Epithelial cell of esophagus (primary cell): ENCODE measurements around the gene OR51I1.

ENCODE experiments used
- DNase-seq: peaks from one replicate; pipeline ENCODE4 v3.0.0; 2010; ENCODE audit warnings: low read depth
- H3K4me3 ChIP-seq: 2 replicates; pipeline ENCODE4 v1.5.1; 2011; ENCODE audit warnings: mild to moderate bottlenecking, low read length, control low read depth
- TF ChIP-seq, protein P1 (sequence below): IDR thresholded peaks from 2 replicates; pipeline ENCODE4 v1.5.1; 2011; ENCODE audit warnings: low read depth, mild to moderate bottlenecking, low read length, control low read depth, inconsistent platforms; ENCODE audit not compliant: insufficient read depth; ENCODE audit errors: missing control alignments

Gene OR51I1

DNA sequence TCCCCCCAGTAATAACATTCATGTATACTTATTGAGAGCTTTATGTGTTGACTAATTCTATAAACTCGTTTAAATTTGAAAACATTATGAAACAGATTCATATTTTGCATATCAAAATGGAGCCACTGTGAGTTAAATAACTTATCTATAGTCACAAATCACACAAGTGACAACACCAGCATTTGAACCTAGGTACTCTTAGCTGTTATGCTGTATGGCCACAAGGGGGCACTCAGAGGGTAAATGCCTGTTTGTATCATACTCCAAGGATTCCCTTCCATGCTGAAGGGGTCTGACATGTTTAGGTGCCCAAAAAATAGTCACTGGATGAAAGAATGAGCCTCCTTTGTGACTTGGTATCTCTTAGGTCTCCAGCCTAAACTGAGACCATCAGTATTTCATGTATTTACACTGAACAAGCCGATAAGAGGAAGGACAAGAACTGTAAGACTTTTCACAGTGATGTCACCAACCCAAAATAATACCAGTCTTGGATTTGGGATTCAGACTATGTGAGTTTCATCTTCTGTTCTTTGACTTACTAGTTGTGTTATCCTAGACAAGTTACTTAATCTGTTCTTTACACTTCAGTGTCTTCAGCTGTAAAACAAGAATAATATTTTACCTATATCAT is 35.0 kb upstream of the OR51I1 start:
- DNase-seq: peak; percentile 64
- TF ChIP-seq, protein P1, sequence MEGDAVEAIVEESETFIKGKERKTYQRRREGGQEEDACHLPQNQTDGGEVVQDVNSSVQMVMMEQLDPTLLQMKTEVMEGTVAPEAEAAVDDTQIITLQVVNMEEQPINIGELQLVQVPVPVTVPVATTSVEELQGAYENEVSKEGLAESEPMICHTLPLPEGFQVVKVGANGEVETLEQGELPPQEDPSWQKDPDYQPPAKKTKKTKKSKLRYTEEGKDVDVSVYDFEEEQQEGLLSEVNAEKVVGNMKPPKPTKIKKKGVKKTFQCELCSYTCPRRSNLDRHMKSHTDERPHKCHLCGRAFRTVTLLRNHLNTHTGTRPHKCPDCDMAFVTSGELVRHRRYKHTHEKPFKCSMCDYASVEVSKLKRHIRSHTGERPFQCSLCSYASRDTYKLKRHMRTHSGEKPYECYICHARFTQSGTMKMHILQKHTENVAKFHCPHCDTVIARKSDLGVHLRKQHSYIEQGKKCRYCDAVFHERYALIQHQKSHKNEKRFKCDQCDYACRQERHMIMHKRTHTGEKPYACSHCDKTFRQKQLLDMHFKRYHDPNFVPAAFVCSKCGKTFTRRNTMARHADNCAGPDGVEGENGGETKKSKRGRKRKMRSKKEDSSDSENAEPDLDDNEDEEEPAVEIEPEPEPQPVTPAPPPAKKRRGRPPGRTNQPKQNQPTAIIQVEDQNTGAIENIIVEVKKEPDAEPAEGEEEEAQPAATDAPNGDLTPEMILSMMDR: peak; percentile 85
- H3K4me3 ChIP-seq: no peak overlapping the region

GRCh38 chr11:5473921-5474320 is 32.6 kb upstream of the OR51I1 start:
- TF ChIP-seq, protein P1: no peak
- DNase-seq: no peak
- no peak overlapping the region for H3K4me3 ChIP-seq

DNA sequence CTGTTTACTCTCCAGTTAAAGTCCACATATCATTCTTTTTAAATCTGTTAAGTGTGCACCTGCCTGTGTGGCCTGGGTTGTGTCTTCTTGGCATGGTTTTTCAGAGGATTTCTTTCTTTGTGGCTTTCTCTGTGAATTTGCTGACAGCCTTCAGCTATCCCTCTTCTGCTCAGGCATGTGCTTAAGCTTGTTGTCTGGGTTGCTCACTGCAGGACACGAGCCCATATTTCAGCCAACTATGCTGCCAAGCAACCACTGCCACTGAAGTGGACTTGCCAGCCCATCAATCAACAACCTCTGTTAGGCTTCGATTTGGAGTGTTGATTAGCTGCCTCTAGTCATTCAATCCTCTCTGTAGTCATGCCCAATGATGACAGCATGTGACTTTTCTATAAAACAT is 26.2 kb upstream of the OR51I1 start:
- TF ChIP-seq, protein P1: no peak
- no peak for DNase-seq
- H3K4me3 ChIP-seq: no peak overlapping the region

GRCh38 chr11:5460983-5461621 is 19.8 kb upstream of the OR51I1 start:
- TF ChIP-seq, protein P1: no peak
- DNase-seq: no peak
- H3K4me3 ChIP-seq: no peak overlapping the region

- DNase-seq: no peak
- H3K4me3 ChIP-seq: no peak overlapping the region
- TF ChIP-seq, protein P1: no peak
Measured at GRCh38 chr11:5449432-5449831, 8.1 kb upstream of the OR51I1 start.

GRCh38 chr11:5449023-5449422 is 7.7 kb upstream of the OR51I1 start, which contains the start of gene OR51I2:
Gene OR51I2, plus strand, starts transcription at chr11:5449323. Its CDS starts 4,166 bp downstream, at chr11:5453489.
- no peak for DNase-seq
- H3K4me3 ChIP-seq: no peak within 1 kb of the TSS
- TF ChIP-seq, protein P1: no peak
